Mononuclear cell (primary cell): Measurements from ENCODE around the gene PTCRA. TPM values are rescaled to one million over a fixed set of nuclear protein-coding genes. Genes with fewer than 3 reads are reported as not detected.

Experiments used
- H3K27me3 ChIP-seq: 2 replicates; pipeline ENCODE4 v1.6.0; 2011; ENCODE audit warnings: low read length, control low read depth; ENCODE audit not compliant: insufficient read depth
- H3K4me1 ChIP-seq: 2 replicates; pipeline ENCODE4 v1.5.1; 2011; ENCODE audit warnings: mild to moderate bottlenecking, low read length, control low read depth; ENCODE audit not compliant: insufficient read depth
- H3K4me3 ChIP-seq: 2 replicates; pipeline ENCODE4 v1.5.1; 2011; ENCODE audit warnings: mild to moderate bottlenecking, low read length, moderate library complexity
- H3K9me3 ChIP-seq: 2 replicates; pipeline ENCODE4 v1.5.1; 2011; ENCODE audit warnings: low read depth, mild to moderate bottlenecking, control low read depth, low read length
- total RNA-seq: library from RNA; depleted of rRNA; stranded (reverse); fragments of >200 nt; gene quantifications from one replicate; pipeline ENCODE4 v1.2.3, GENCODE V29; 2012

The PTCRA gene
- total RNA-seq, 1 donor, result 6.9 TPM

GRCh38 chr6:42968783-42969182 is 52.9 kb downstream of the PTCRA start:
- Histone ChIP-seq H3K9me3 (no peaks in the 10 kb centered on the region), H3K27me3 (no peaks in the 10 kb centered on the region), H3K4me1 (peaks cover 5% of the 10 kb centered on the region), H3K4me3 (no peak overlapping the region)

GRCh38 chr6:42969431-42969830 is 53.6 kb downstream of the PTCRA start:
- Histone ChIP-seq H3K4me1 (peaks cover 5% of the 10 kb centered on the region), H3K27me3 (no peaks in the 10 kb centered on the region), H3K9me3 (no peaks in the 10 kb centered on the region), H3K4me3 (no peak overlapping the region)

GRCh38 chr6:42969934-42970333 is 54.1 kb downstream of the PTCRA start:
- Histone ChIP-seq H3K4me3 (no peak overlapping the region), H3K4me1 (peaks cover 6% of the 10 kb centered on the region), H3K27me3 (no peaks in the 10 kb centered on the region), H3K9me3 (no peaks in the 10 kb centered on the region)

GRCh38 chr6:42970871-42971612 is 55.2 kb downstream of the PTCRA start:
- H3K4me3 ChIP-seq, result no peak overlapping the region
- H3K9me3 ChIP-seq, result no peaks in the 10 kb centered on the region
- peaks cover 10% of the 10 kb centered on the region for H3K4me1 ChIP-seq
- H3K27me3 ChIP-seq, result no peaks in the 10 kb centered on the region

- Histone ChIP-seq H3K4me1 (peaks cover 14% of the 10 kb centered on the region), H3K27me3 (no peaks in the 10 kb centered on the region), H3K4me3 (no peak overlapping the region), H3K9me3 (no peaks in the 10 kb centered on the region)
Observed at GRCh38 chr6:42971746-42972327, 56.0 kb downstream of the PTCRA start.

GRCh38 chr6:42973926-42974325 is 58.1 kb downstream of the PTCRA start:
- no peak overlapping the region for H3K4me3 ChIP-seq
- H3K9me3 ChIP-seq, result no peaks in the 10 kb centered on the region
- no peaks in the 10 kb centered on the region for H3K27me3 ChIP-seq
- H3K4me1 ChIP-seq, result peaks cover 29% of the 10 kb centered on the region

GRCh38 chr6:42974919-42975505 is 59.2 kb downstream of the PTCRA start:
- H3K4me3 ChIP-seq, result no peak overlapping the region
- H3K9me3 ChIP-seq, result no peaks in the 10 kb centered on the region
- peaks cover 37% of the 10 kb centered on the region for H3K4me1 ChIP-seq
- no peaks in the 10 kb centered on the region for H3K27me3 ChIP-seq

Other genes with a start within 250 kb of the PTCRA start
- gene PRPH2, start 193.5 kb upstream of the PTCRA start, total RNA-seq, result not detected
- 111 TPM for gene TBCC, start 169.9 kb upstream of the PTCRA start, total RNA-seq
- gene BICRAL, start 134.0 kb upstream of the PTCRA start, total RNA-seq, result 13.0 TPM
- gene RPL7L1, start 36.4 kb upstream of the PTCRA start, total RNA-seq, result 64.2 TPM
- 77.1 TPM for gene CNPY3, start 13.4 kb downstream of the PTCRA start, total RNA-seq
- gene GNMT, start 44.7 kb downstream of the PTCRA start, total RNA-seq, result 0.63 TPM
- 10.0 TPM for gene PEX6, start 63.1 kb downstream of the PTCRA start, total RNA-seq
- 15.2 TPM for gene PPP2R5D, start 68.5 kb downstream of the PTCRA start, total RNA-seq
- 17.7 TPM for gene MEA1, start 97.9 kb downstream of the PTCRA start, total RNA-seq
- 30.2 TPM for gene KLHDC3, start 98.2 kb downstream of the PTCRA start, total RNA-seq
- 31.1 TPM for gene RRP36, start 105.6 kb downstream of the PTCRA start, total RNA-seq
- 2.7 TPM for gene CUL7, start 137.8 kb downstream of the PTCRA start, total RNA-seq
- gene MRPL2, start 143.4 kb downstream of the PTCRA start, total RNA-seq, result 5.7 TPM
- 9.6 TPM for gene KLC4, start 143.6 kb downstream of the PTCRA start, total RNA-seq
- 1.8 TPM for gene PTK7, start 160.3 kb downstream of the PTCRA start, total RNA-seq